ENCODE results near the gene UTS2B. TPM values are rescaled to one million over a fixed set of nuclear protein-coding genes. Genes with fewer than 3 reads are reported as not detected.

UTS2B gene
- total and polyA plus RNA-seq, 2 of the 4 experiments (the other 2 are of a cell fraction), result 0.72 to 0.79 TPM

- in situ Hi-C loops (cut with MboI; ENCODE audit: low sequenced_read_pairs), result no loop called here
- POLR2A ChIA-PET (ENCODE audit: unreplicated experiment), result no interaction called here
- no peak for DNase-seq
- Histone ChIP-seq H2BK120ac (ENCODE audit: low read depth, low read length) (no peak overlapping the region), H3K36me3 (ENCODE audit: control insufficient read depth, insufficient read depth, low read length) (no peaks in the 10 kb centered on the region), H2BK15ac (ENCODE audit: low read depth, low read length) (no peak overlapping the region), H2AK9ac (replicated peaks; ENCODE audit: low read depth, low read length, poor library complexity) (no peak overlapping the region), H4K20me1 (ENCODE audit: insufficient read depth, low read length) (no peaks in the 10 kb centered on the region), H2AFZ (replicated peaks; ENCODE audit: low read length, poor library complexity) (no peak overlapping the region), H3K4me1 (ENCODE audit: control insufficient read depth, insufficient read depth, low read length) (peaks cover 2% of the 10 kb centered on the region; the same call in 1 of the 2 replicates), H3K27me3 (ENCODE audit: control insufficient read depth, insufficient read depth, low read length) (no peaks in the 10 kb centered on the region), H4K91ac (ENCODE audit: insufficient read depth, low read depth, low read length) (no peak overlapping the region), H3K9me1 (ENCODE audit: insufficient read depth, low read length) (no peaks in the 10 kb centered on the region), H3K4me2 (ENCODE audit: low read depth, low read length) (no peak overlapping the region), H3K56ac (ENCODE audit: extremely low read depth, insufficient read depth, low read length) (no peak overlapping the region), H3K4me3 (ENCODE audit: insufficient read depth, low read depth, low read length) (no peak overlapping the region), H2BK20ac (ENCODE audit: low read depth, low read length) (no peak overlapping the region), H3K9ac (ENCODE audit: low read depth, low read length) (no peak overlapping the region), H3K14ac (replicated peaks; ENCODE audit: low read depth, low read length) (no peak overlapping the region), H2AK5ac (ENCODE audit: low read depth, low read length) (no peak overlapping the region), H2BK5ac (ENCODE audit: low read depth, low read length, poor library complexity, severe bottlenecking) (no peak overlapping the region), H3K79me1 (ENCODE audit: low read depth in 1 of 2, low read length in 2 of 2) (no peaks in the 10 kb centered on the region), H4K8ac (ENCODE audit: low read depth in 2 of 2, low read length in 2 of 2) (no peak overlapping the region), H3K4ac (ENCODE audit: low read depth, low read length) (no peak overlapping the region), H4K5ac (ENCODE audit: low read depth, low read length) (no peak overlapping the region), H3K27ac (ENCODE audit: insufficient read depth, low read length) (no peak overlapping the region), H3K9me3 (ENCODE audit: control insufficient read depth, insufficient read depth, low read length) (no peaks in the 10 kb centered on the region), H3K18ac (ENCODE audit: low read depth, low read length) (no peak overlapping the region), H3K23ac (ENCODE audit: low read depth, low read length) (no peak overlapping the region)
- CTCF ChIA-PET, result interaction anchor here (1.4 kb wide), 1 partner anchor 11 kb away, joined by 3 read pairs; no protein-coding TSS in a partner anchor
- no peak for TF ChIP-seq NFE2L2 (IDR thresholded peaks at IDR 0.05; ENCODE audit: low read depth, low read length)
- no peak for TF ChIP-seq SMC3 (IDR thresholded peaks at IDR 0.05; ENCODE audit: low read depth, low read length)
- no peak for TF ChIP-seq FOS (IDR thresholded peaks at IDR 0.05; ENCODE audit: low read depth, low read length)
- TF ChIP-seq RAD21 (IDR thresholded peaks at IDR 0.05; ENCODE audit: low read length), result no peak
- TF ChIP-seq CHD1 (IDR thresholded peaks at IDR 0.05; ENCODE audit: low read depth, low read length), result no peak
- TF ChIP-seq USF2 (IDR thresholded peaks at IDR 0.05; ENCODE audit: low read depth, low read length), result no peak
- TF ChIP-seq ELK1 (IDR thresholded peaks at IDR 0.05; ENCODE audit: borderline replicate concordance, low read depth, low read length), result no peak
- no peak for TF ChIP-seq RFX5 (IDR thresholded peaks at IDR 0.05; ENCODE audit: low read depth, low read length)
- no peak for TF ChIP-seq MXI1 (IDR thresholded peaks at IDR 0.05; ENCODE audit: borderline replicate concordance, low read depth, low read length)
- TF ChIP-seq MAFK (IDR thresholded peaks at IDR 0.05; ENCODE audit: low read depth, low read length), result no peak
- TF ChIP-seq RCOR1 (IDR thresholded peaks at IDR 0.05; ENCODE audit: insufficient replicate concordance, low read length), result no peak
- TF ChIP-seq POLR2A (IDR thresholded peaks at IDR 0.05; ENCODE audit: low read depth, low read length), result no peak
- no peak for TF ChIP-seq CTCF (conservative IDR thresholded peaks at IDR 0.05; ENCODE audit: low read depth, low read length)
- no peak for TF ChIP-seq CEBPB (IDR thresholded peaks at IDR 0.05; ENCODE audit: low read depth, low read length)
- no peak for TF ChIP-seq MAZ (IDR thresholded peaks at IDR 0.05; ENCODE audit: borderline replicate concordance, low read depth, low read length)
- TF ChIP-seq BHLHE40 (IDR thresholded peaks at IDR 0.05; ENCODE audit: low read depth, low read length), result no peak
- intact Hi-C loops (cut with micrococcal nuclease), result no loop called here
- dilution Hi-C loops (cut with HindIII; ENCODE audit: low sequenced_read_pairs, unreplicated experiment), result no loop called here
- WGBS, 2 experiments (ENCODE audit: extremely low coverage in 2 of 2, insufficient read length in 1 of 2), result 80 to 100% methylated on average over 1 of the region's 4 CpGs
- no peak for ATAC-seq (ENCODE audit: low read depth)
- BruUV-seq (replicated peaks), result no TSS peak
Measured at GRCh38 chr3:191296041-191296541, 34.2 kb downstream of the UTS2B start.

All from IMR-90 (cell line).